Progenitor cell of endocrine pancreas (in vitro differentiated cells): ENCODE data around the gene SH3PXD2A. TPM values are rescaled to one million over a fixed set of nuclear protein-coding genes. Genes with fewer than 3 reads are reported as not detected.

Experiments used
- DNase-seq: peaks from one replicate; pipeline ENCODE4 v3.0.0; 2021; ENCODE audit warnings: low spot score; ENCODE audit not compliant: unreplicated experiment
- H3K27ac Mint-ChIP-seq: 2 replicates; pipeline ENCODE4 v1.8.0; 2021; ENCODE audit warnings: mild to moderate bottlenecking, moderate library complexity, mixed read lengths
- H3K27me3 Mint-ChIP-seq: 2 replicates; pipeline ENCODE4 v1.8.0; 2021; ENCODE audit warnings: mixed read lengths
- H3K36me3 Mint-ChIP-seq: 2 replicates; pipeline ENCODE4 v1.8.0; 2022; ENCODE audit warnings: mixed read lengths; ENCODE audit not compliant: insufficient read depth
- H3K4me1 Mint-ChIP-seq: 2 replicates; pipeline ENCODE4 v1.8.0; 2021; ENCODE audit warnings: low read depth, mixed read lengths
- H3K4me3 Mint-ChIP-seq: 2 replicates; pipeline ENCODE4 v1.8.0; 2021; ENCODE audit warnings: low read depth, mild to moderate bottlenecking, moderate library complexity, mixed read lengths
- H3K9me3 Mint-ChIP-seq: 2 replicates; pipeline ENCODE4 v1.8.0; 2021; ENCODE audit warnings: low read depth, mixed read lengths
- total RNA-seq: library from RNA; stranded (reverse); gene quantifications from 2 replicates; pipeline ENCODE4 v1.2.1, GENCODE V29; 2021
- TF ChIP-seq, protein P1 (sequence below): fragments of 200-600 bp; sonication (generic); IDR thresholded peaks from one replicate; pipeline ENCODE4 v1.5.0; 2021; ENCODE audit warnings: antibody characterized with exemption, mild to moderate bottlenecking; ENCODE audit not compliant: unreplicated experiment

SH3PXD2A gene
- total RNA-seq, 1 donor from 2014 or later: 28.0 TPM

DNA sequence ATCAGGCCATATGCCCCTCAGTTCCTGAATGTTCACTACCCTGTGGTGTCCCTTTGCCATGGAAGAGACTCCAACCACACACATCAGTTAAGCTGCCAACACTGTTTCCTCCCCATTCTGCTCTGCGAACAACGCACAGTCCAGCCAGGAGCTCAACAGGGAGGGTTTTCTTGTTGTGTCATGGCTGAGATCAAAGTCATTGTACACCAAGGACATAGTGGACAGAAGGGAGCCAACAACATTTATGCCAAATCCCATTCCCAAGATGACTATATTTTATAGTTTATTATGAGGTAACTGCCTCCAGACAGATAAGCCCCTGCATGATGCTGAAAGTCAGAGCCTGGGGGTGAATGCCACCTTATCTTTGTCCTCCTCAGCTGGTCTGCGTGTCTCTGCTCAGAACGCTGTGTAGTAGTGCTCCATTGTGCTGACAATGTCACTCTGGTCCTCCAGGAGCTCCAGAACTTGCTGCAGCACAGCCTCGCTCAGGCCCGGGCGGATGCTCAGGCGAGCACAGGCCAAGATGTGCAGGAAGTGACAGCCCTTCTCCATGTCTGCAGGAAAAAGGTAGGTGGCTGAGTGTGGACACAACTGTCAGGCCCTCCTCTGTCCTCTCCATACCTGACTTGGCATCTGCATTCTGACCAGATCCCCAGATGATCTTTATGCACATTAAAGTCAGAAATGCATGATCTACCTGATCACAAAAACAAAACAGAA is 27.1 kb upstream of the SH3PXD2A start:
- Mint-ChIP-seq H3K9me3 (no peaks in the 10 kb centered on the region), H3K4me3 (no peak overlapping the region), H3K4me1 (no peaks in the 10 kb centered on the region), H3K36me3 (peaks cover 11% of the 10 kb centered on the region), H3K27me3 (no peaks in the 10 kb centered on the region), H3K27ac (no peak overlapping the region)
- TF ChIP-seq, protein P1, sequence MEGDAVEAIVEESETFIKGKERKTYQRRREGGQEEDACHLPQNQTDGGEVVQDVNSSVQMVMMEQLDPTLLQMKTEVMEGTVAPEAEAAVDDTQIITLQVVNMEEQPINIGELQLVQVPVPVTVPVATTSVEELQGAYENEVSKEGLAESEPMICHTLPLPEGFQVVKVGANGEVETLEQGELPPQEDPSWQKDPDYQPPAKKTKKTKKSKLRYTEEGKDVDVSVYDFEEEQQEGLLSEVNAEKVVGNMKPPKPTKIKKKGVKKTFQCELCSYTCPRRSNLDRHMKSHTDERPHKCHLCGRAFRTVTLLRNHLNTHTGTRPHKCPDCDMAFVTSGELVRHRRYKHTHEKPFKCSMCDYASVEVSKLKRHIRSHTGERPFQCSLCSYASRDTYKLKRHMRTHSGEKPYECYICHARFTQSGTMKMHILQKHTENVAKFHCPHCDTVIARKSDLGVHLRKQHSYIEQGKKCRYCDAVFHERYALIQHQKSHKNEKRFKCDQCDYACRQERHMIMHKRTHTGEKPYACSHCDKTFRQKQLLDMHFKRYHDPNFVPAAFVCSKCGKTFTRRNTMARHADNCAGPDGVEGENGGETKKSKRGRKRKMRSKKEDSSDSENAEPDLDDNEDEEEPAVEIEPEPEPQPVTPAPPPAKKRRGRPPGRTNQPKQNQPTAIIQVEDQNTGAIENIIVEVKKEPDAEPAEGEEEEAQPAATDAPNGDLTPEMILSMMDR: no peak
- no peak for DNase-seq

DNA sequence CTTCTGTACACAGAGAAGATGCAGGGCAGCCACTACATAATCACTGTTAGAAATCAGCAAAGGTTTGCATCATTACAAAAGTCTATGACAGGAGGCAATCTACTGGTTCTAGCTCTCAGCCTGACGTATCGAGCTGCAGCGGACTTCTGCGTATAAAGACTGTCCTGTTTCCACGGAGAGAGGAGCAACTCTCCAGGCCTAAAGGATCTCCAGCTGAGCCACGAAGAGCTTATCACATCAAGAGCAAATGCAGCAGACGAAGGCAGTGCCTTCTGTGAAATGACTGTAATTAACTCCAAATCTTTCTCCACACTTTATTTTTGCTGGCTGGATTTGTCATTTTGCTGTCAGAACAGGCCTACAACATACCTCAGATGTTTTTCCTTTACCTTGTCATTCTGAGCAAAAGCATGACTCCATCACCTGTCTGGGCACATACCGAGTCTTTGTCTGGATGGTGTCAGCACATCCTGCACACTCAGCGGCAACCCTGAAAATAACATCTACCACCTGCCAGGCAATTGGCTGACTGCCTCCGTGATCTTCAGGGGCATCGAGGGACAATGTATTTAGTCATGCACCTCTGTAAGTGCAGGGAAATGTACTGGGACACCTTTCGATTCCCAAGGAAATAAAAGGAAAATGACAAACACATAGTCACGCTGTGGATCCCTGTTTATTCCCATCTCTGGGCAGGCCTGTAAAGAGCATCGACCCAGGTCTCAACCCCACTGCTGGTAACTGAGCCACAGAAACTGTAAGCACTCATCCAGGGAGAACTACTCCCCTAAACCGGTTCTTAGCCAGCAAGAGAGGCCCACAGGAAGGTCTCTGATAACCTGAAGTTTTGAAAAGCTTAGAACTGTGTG is 26.3 kb upstream of the SH3PXD2A start:
- Mint-ChIP-seq H3K27me3 (no peaks in the 10 kb centered on the region), H3K27ac (no peak overlapping the region), H3K36me3 (peaks cover 9% of the 10 kb centered on the region), H3K4me3 (no peak overlapping the region), H3K9me3 (no peaks in the 10 kb centered on the region), H3K4me1 (no peaks in the 10 kb centered on the region)
- TF ChIP-seq, protein P1: no peak
- DNase-seq: no peak

DNA sequence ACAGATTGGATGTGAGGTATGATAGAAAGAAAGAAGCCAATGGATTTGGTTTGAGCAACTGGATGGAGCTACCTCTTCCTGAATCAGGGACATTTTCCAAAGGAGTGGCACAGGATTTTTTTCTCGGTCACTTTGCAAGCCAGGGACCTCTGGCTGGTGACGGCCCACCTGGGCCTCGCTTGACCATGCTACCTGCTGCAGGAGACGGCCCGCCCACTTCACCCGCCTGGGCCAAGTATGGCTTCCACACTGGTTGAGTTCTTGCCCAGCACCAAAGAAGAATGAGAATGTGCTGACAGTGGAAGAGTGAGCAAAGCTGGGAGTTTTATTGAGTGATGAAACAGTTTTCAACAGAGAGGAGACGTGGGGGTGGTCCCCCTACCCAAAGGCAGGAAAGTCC is 24.5 kb upstream of the SH3PXD2A start:
- peaks cover 9% of the 10 kb centered on the region for H3K36me3 Mint-ChIP-seq
- no peaks in the 10 kb centered on the region for H3K27me3 Mint-ChIP-seq
- TF ChIP-seq, protein P1: no peak
- no peak overlapping the region for H3K27ac Mint-ChIP-seq
- H3K4me1 Mint-ChIP-seq: peaks cover under 1% of the 10 kb centered on the region
- H3K4me3 Mint-ChIP-seq: no peak overlapping the region
- H3K9me3 Mint-ChIP-seq: no peaks in the 10 kb centered on the region
- no peak for DNase-seq

DNA sequence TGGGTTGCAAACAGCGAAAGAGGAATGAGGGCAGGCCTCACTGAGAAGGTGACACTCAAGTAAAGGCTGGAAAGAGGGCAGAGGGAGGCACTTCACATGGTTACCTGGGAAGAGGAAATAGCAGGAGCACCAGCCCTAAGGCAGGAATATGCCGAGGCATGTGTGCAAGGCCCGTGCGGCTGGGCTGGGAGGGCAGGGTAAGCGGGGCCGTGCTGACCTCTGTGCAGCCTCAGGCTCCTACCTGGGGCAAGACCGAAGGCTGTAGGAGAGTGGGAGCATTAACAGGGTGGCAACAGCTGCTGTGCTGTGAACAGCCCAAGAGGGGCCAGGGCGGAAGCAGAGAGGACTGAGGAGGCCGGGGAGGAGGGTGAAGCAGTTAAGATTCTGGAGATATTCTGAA is 24.0 kb upstream of the SH3PXD2A start:
- no peaks in the 10 kb centered on the region for H3K9me3 Mint-ChIP-seq
- peaks cover 9% of the 10 kb centered on the region for H3K36me3 Mint-ChIP-seq
- no peak overlapping the region for H3K4me3 Mint-ChIP-seq
- TF ChIP-seq, protein P1: no peak
- H3K27me3 Mint-ChIP-seq: no peaks in the 10 kb centered on the region
- DNase-seq: no peak
- peaks cover 2% of the 10 kb centered on the region for H3K4me1 Mint-ChIP-seq
- peak overlapping the region; percentile 7 for H3K27ac Mint-ChIP-seq

DNA sequence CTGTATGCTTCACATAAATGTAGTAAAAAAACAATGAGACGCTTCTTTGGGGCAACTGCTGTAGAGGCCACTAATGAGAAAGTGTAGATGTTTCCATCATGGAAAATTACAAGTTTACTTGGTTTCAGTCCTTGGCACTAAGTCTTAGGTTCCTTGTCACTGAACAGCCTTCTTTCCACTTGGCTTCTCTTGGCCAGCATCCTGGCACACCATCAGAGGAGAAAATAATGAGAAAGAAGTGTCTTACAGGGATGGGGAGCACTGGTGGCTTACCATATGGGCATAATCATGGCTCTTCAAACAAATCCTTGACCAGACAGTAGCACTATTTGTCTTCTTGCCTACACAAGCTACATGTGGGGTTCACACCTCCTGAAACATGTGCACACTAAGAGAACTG is 22.5 kb upstream of the SH3PXD2A start:
- Mint-ChIP-seq H3K4me1 (peaks cover 2% of the 10 kb centered on the region), H3K4me3 (no peak overlapping the region), H3K9me3 (no peaks in the 10 kb centered on the region), H3K27ac (no peak overlapping the region), H3K36me3 (peaks cover 9% of the 10 kb centered on the region), H3K27me3 (no peaks in the 10 kb centered on the region)
- no peak for DNase-seq
- TF ChIP-seq, protein P1: no peak
